Measurements from ENCODE around the gene GPR132. TPM values are rescaled to one million over a fixed set of nuclear protein-coding genes. Genes with fewer than 3 reads are reported as not detected.
A peak's percentile ranks its signal among the peaks of the same experiment; 100 is the strongest.
"Not testable (repeated sequence)": the region's sequence is repeated elsewhere in the genome, so short reads cannot be mapped to it uniquely, and the experiment has no call there.

GPR132 gene
- total RNA-seq, 2 donors from 2014 or later = 43.4 to 47.1 TPM

- no peaks in the 10 kb centered on the region for H3K9me3 ChIP-seq (ENCODE audit: control insufficient read depth, low read length, poor library complexity, severe bottlenecking)
- peak overlapping the region; percentile 21 for H3K27ac Mint-ChIP-seq
- no peak for DNase-seq
- ATAC-seq = no peak
- peaks cover 6% of the 10 kb centered on the region for H3K36me3 Mint-ChIP-seq (ENCODE audit: low read depth)
- H3K4me1 Mint-ChIP-seq = peaks cover 9% of the 10 kb centered on the region
- H3K4me3 Mint-ChIP-seq = peak overlapping the region; percentile 9
- peaks cover 7% of the 10 kb centered on the region for H3K27me3 Mint-ChIP-seq
Measured at GRCh38 chr14:105047283-105048016, 17.8 kb downstream of the GPR132 start.

- DNase-seq (no peak), ATAC-seq (no peak)
- Mint-ChIP-seq H3K27me3 (peaks cover 7% of the 10 kb centered on the region), H3K36me3 (ENCODE audit: low read depth) (peaks cover 6% of the 10 kb centered on the region), H3K4me3 (peak overlapping the region; percentile 9), H3K4me1 (peaks cover 9% of the 10 kb centered on the region), H3K27ac (no peak overlapping the region)
- no peaks in the 10 kb centered on the region for H3K9me3 ChIP-seq (ENCODE audit: control insufficient read depth, low read length, poor library complexity, severe bottlenecking)
Measured at GRCh38 chr14:105046891-105047282, 18.3 kb downstream of the GPR132 start.

GRCh38 chr14:105045710-105046326 is 19.4 kb downstream of the GPR132 start:
- no peak overlapping the region for H3K27ac Mint-ChIP-seq
- DNase-seq (peak; percentile 86 to 95 (median 92)), ATAC-seq (peak; percentile 88)
- H3K9me3 ChIP-seq (ENCODE audit: control insufficient read depth, low read length, poor library complexity, severe bottlenecking) = no peaks in the 10 kb centered on the region
- peaks cover 7% of the 10 kb centered on the region for H3K27me3 Mint-ChIP-seq
- H3K4me3 Mint-ChIP-seq = no peak overlapping the region
- H3K36me3 Mint-ChIP-seq (ENCODE audit: low read depth) = no peaks in the 10 kb centered on the region
- peaks cover 7% of the 10 kb centered on the region for H3K4me1 Mint-ChIP-seq

- no peaks in the 10 kb centered on the region for H3K9me3 ChIP-seq (ENCODE audit: control insufficient read depth, low read length, poor library complexity, severe bottlenecking)
- no peaks in the 10 kb centered on the region for H3K36me3 Mint-ChIP-seq (ENCODE audit: low read depth)
- H3K27ac Mint-ChIP-seq = no peak overlapping the region
- H3K27me3 Mint-ChIP-seq = peaks cover 7% of the 10 kb centered on the region
- ATAC-seq = no peak
- DNase-seq = no peak
- H3K4me1 Mint-ChIP-seq = peaks cover 7% of the 10 kb centered on the region
- H3K4me3 Mint-ChIP-seq = no peak overlapping the region
Measured at GRCh38 chr14:105043641-105044040, 21.6 kb downstream of the GPR132 start.

GRCh38 chr14:105042813-105043212 is 22.4 kb downstream of the GPR132 start:
- no peak for ATAC-seq

GRCh38 chr14:105041841-105042765 is 23.1 kb downstream of the GPR132 start:
- Mint-ChIP-seq H3K27me3 (peaks cover 7% of the 10 kb centered on the region), H3K4me1 (peaks cover 7% of the 10 kb centered on the region), H3K4me3 (no peak overlapping the region), H3K36me3 (ENCODE audit: low read depth) (no peaks in the 10 kb centered on the region), H3K27ac (no peak overlapping the region)
- no peaks in the 10 kb centered on the region for H3K9me3 ChIP-seq (ENCODE audit: control insufficient read depth, low read length, poor library complexity, severe bottlenecking)
- ATAC-seq (no peak), DNase-seq (no peak)

More at GRCh38 chr14:105042813-105043212, 22.4 kb downstream of the GPR132 start:
- H3K27ac Mint-ChIP-seq = no peak overlapping the region
- H3K4me1 Mint-ChIP-seq = peaks cover 7% of the 10 kb centered on the region
- no peak overlapping the region for H3K4me3 Mint-ChIP-seq
- H3K36me3 Mint-ChIP-seq (ENCODE audit: low read depth) = no peaks in the 10 kb centered on the region
- no peak for DNase-seq
- H3K27me3 Mint-ChIP-seq = peaks cover 7% of the 10 kb centered on the region
- no peaks in the 10 kb centered on the region for H3K9me3 ChIP-seq (ENCODE audit: control insufficient read depth, low read length, poor library complexity, severe bottlenecking)

GRCh38 chr14:105039458-105040205 is 25.6 kb downstream of the GPR132 start:
- DNase-seq = no peak
- Mint-ChIP-seq H3K27ac (no peak overlapping the region), H3K36me3 (ENCODE audit: low read depth) (no peaks in the 10 kb centered on the region), H3K27me3 (peaks cover 3% of the 10 kb centered on the region), H3K4me1 (peaks cover under 1% of the 10 kb centered on the region), H3K4me3 (no peak overlapping the region)
- H3K9me3 ChIP-seq (ENCODE audit: control insufficient read depth, low read length, poor library complexity, severe bottlenecking) = no peaks in the 10 kb centered on the region
- ATAC-seq = no peak

GRCh38 chr14:105035616-105036015 is 29.6 kb downstream of the GPR132 start:
- H3K4me1 Mint-ChIP-seq; ATAC-seq; H3K9me3 ChIP-seq (ENCODE audit: control insufficient read depth, low read length, poor library complexity, severe bottlenecking); H3K36me3 Mint-ChIP-seq (ENCODE audit: low read depth); H3K27ac Mint-ChIP-seq; H3K4me3 Mint-ChIP-seq; DNase-seq; H3K27me3 Mint-ChIP-seq: not testable (repeated sequence)

GRCh38 chr14:105034315-105035039 is 30.8 kb downstream of the GPR132 start:
- no peak overlapping the region for H3K4me3 Mint-ChIP-seq
- H3K27ac Mint-ChIP-seq = no peak overlapping the region
- H3K27me3 Mint-ChIP-seq = no peaks in the 10 kb centered on the region
- H3K9me3 ChIP-seq (ENCODE audit: control insufficient read depth, low read length, poor library complexity, severe bottlenecking) = no peaks in the 10 kb centered on the region
- no peak for ATAC-seq
- H3K4me1 Mint-ChIP-seq = peaks cover 3% of the 10 kb centered on the region
- no peak for DNase-seq
- H3K36me3 Mint-ChIP-seq (ENCODE audit: low read depth) = peaks cover 2% of the 10 kb centered on the region

- not testable (repeated sequence) for H3K36me3 Mint-ChIP-seq (ENCODE audit: low read depth); H3K4me1 Mint-ChIP-seq; H3K9me3 ChIP-seq (ENCODE audit: control insufficient read depth, low read length, poor library complexity, severe bottlenecking); H3K27me3 Mint-ChIP-seq
- DNase-seq = peak in 1 of 3 donors; percentile 30
- peak; percentile 23 for ATAC-seq
- Mint-ChIP-seq H3K27ac (peak overlapping the region; percentile 94), H3K4me3 (peak overlapping the region; percentile 91)
Measured at GRCh38 chr14:105033412-105033900, 31.8 kb downstream of the GPR132 start.

- not testable (repeated sequence) for ATAC-seq; H3K27me3 Mint-ChIP-seq; DNase-seq; H3K27ac Mint-ChIP-seq; H3K9me3 ChIP-seq (ENCODE audit: control insufficient read depth, low read length, poor library complexity, severe bottlenecking); H3K36me3 Mint-ChIP-seq (ENCODE audit: low read depth); H3K4me1 Mint-ChIP-seq
- H3K4me3 Mint-ChIP-seq = peak overlapping the region; percentile 31
Measured at GRCh38 chr14:105032451-105032901, 32.8 kb downstream of the GPR132 start.

GRCh38 chr14:105030836-105031396 is 34.3 kb downstream of the GPR132 start:
- H3K9me3 ChIP-seq (ENCODE audit: control insufficient read depth, low read length, poor library complexity, severe bottlenecking) = no peaks in the 10 kb centered on the region
- Mint-ChIP-seq H3K36me3 (ENCODE audit: low read depth) (peaks cover 2% of the 10 kb centered on the region), H3K27me3 (no peaks in the 10 kb centered on the region), H3K27ac (no peak overlapping the region), H3K4me3 (no peak overlapping the region), H3K4me1 (peaks cover 10% of the 10 kb centered on the region)
- no peak for ATAC-seq
- DNase-seq = no peak

Measured in T-helper 17 cell (primary cell).